ENCODE data around the gene PLPP4.
"Not testable (repeated sequence)": the region's sequence is repeated elsewhere in the genome, so short reads cannot be mapped to it uniquely, and the experiment has no call there.

The PLPP4 gene

GRCh38 chr10:120483006-120483405 lies 26.0 kb downstream of the PLPP4 start:
- Histone ChIP-seq H3K36me3 (replicated peaks) (no peaks in the 10 kb centered on the region), H3K4me1 (no peaks in the 10 kb centered on the region), H3K4me3 (no peak overlapping the region), H3K9me3 (no peaks in the 10 kb centered on the region), H3K27me3 (ENCODE audit: low read depth) (no peaks in the 10 kb centered on the region)
- no peak for DNase-seq (ENCODE audit: low spot score in 2 of 2)
- in situ Hi-C loops (cut with MboI; ENCODE audit: low sequenced_read_pairs): no loop called here

DNA sequence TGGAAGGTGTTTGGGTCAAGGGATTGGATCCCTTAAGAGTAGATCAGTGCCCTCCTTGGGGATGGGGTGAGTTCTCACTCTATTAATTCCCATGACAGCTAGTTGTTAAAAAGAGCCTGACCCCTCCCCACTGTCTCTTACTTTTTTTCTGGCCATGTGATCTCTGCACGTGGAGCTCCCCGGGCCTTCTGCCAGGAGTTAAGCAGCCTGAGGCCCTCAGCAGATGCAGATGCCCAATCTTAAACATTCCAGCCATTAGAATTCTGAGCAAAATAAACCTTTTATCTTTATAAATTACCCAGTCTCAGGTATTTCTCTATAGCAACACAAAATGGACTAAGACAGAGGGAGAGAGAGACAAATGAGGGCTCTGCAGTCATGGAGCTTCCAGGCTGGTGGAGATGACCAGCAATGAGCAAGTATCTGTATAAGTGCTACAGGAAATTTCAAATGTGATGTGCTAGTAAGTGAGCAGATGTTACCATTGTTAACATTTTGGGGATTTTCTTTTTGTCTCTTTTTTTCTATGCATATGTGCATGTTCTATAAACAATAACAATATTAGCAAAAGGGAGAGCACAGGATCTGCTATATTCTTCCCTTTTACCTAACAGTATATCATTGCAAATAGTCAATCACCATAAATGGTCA lies 26.7 kb downstream of the PLPP4 start:
- Histone ChIP-seq H3K4me1 (no peaks in the 10 kb centered on the region), H3K36me3 (replicated peaks) (no peaks in the 10 kb centered on the region), H3K4me3 (no peak overlapping the region), H3K9me3 (no peaks in the 10 kb centered on the region), H3K27me3 (ENCODE audit: low read depth) (no peaks in the 10 kb centered on the region)
- no peak for DNase-seq (ENCODE audit: low spot score in 2 of 2)
- in situ Hi-C loops (cut with MboI; ENCODE audit: low sequenced_read_pairs): no loop called here

DNA sequence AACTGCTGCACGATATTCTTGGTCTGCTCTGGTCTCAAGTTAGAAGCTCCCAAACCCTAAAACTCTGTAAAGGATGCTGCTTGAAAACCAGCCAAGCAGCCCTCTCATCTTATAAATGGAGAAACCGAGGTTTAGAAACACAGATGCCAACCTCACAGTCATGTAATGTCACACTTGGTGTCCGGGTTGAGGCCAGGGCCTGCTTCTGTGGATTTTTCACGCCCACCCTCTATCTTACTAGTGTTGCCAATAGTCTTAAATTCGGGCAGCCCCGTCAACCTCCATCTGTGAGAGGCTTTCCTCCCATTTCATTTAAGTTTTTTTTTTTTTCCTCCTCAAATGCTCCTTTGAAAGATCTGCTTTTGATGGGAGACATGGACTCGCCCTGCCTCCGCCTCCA lies 28.9 kb downstream of the PLPP4 start:
- Histone ChIP-seq H3K4me3 (no peak overlapping the region), H3K27me3 (ENCODE audit: low read depth) (no peaks in the 10 kb centered on the region), H3K4me1 (no peaks in the 10 kb centered on the region), H3K9me3 (no peaks in the 10 kb centered on the region), H3K36me3 (replicated peaks) (no peaks in the 10 kb centered on the region)
- no peak for DNase-seq (ENCODE audit: low spot score in 2 of 2)
- in situ Hi-C loops (cut with MboI; ENCODE audit: low sequenced_read_pairs): no loop called here

DNA sequence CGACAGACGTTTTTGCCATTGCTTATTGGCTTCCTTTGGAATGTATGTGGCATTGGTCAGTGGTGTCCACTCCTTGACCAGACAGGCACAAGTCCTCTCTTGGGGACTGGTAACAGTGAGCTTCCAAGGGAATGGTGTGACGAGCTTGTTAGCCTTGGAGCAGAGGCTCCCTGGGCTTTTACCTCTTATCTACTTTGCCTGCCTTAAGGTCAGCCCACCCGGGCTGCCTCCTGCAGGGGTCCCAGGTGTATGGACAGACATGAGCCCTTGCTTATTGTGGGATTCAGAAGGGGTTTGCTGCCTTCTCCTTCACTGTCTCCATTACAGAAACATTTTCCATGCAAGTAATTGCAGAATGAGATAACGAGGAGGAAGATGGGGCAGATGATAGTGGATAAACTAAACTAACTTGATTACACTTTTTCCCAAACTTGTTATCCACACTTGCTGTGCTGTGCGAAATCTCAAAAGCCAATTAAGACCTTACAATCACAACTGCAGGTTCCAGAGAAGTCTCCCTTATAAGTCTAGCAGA lies 29.7 kb downstream of the PLPP4 start:
- DNase-seq (ENCODE audit: low spot score in 2 of 2): no peak
- H3K4me3 ChIP-seq: no peak overlapping the region
- H3K36me3 ChIP-seq (replicated peaks): no peaks in the 10 kb centered on the region
- no peaks in the 10 kb centered on the region for H3K9me3 ChIP-seq
- no peaks in the 10 kb centered on the region for H3K27me3 ChIP-seq (ENCODE audit: low read depth)
- in situ Hi-C loops (cut with MboI; ENCODE audit: low sequenced_read_pairs): no loop called here
- no peaks in the 10 kb centered on the region for H3K4me1 ChIP-seq

- in situ Hi-C loops (cut with MboI; ENCODE audit: low sequenced_read_pairs): no loop called here
- Histone ChIP-seq H3K4me3 (no peak overlapping the region), H3K27me3 (ENCODE audit: low read depth) (no peaks in the 10 kb centered on the region), H3K36me3 (replicated peaks) (no peaks in the 10 kb centered on the region), H3K9me3 (no peaks in the 10 kb centered on the region), H3K4me1 (no peaks in the 10 kb centered on the region)
- no peak for DNase-seq (ENCODE audit: low spot score in 2 of 2)
Observed at GRCh38 chr10:120490288-120490687, 33.3 kb downstream of the PLPP4 start.

GRCh38 chr10:120492346-120492745 lies 35.3 kb downstream of the PLPP4 start:
- Histone ChIP-seq H3K9me3 (no peaks in the 10 kb centered on the region), H3K36me3 (replicated peaks) (no peaks in the 10 kb centered on the region), H3K4me3 (no peak overlapping the region), H3K27me3 (ENCODE audit: low read depth) (no peaks in the 10 kb centered on the region), H3K4me1 (no peaks in the 10 kb centered on the region)
- no peak for DNase-seq (ENCODE audit: low spot score in 2 of 2)
- in situ Hi-C loops (cut with MboI; ENCODE audit: low sequenced_read_pairs): no loop called here

DNA sequence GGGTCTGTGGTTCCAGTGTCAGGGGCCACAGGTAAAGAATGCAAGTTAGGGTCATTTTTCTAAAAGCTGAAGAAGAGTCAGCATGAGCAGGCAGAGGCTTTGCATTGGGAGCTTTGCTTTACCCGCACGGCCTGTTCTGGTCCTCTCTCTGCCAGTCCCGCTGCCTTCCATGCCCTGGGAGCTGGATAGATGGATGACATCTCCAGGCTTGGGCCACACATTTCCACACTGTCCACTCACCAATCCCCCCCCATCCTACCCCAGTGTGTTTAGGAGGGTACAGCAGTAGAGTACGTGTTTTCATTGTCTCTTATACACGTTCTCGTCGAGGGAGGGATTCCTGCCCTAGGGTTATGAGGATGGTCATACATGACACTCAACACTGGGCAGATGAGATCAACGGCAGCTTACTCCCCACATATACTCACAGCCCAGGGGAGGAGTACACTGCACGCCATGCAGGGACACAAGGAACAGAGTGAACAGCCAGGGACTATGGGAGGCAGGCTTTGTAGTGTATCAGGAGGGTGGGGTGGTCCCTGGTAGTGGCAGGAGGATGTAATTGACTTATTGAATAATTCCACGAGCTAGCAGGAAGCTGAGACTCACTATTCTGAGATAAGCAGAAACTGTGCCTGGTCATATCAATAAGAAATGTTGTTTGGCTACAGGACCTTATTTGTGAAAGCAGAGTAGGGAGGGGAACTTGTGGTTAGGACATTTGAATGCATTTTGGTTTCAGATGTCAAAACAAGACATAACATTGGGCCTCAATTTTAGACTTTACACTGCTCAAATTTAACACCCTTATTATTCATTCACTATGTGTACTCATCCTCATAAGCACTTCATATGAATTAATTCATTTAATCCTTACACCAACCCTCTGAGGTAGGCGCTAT lies 36.6 kb downstream of the PLPP4 start:
- no peak for DNase-seq (ENCODE audit: low spot score in 2 of 2)
- no peaks in the 10 kb centered on the region for H3K9me3 ChIP-seq
- no peak overlapping the region for H3K4me3 ChIP-seq
- in situ Hi-C loops (cut with MboI; ENCODE audit: low sequenced_read_pairs): no loop called here
- H3K4me1 ChIP-seq: no peaks in the 10 kb centered on the region
- H3K36me3 ChIP-seq (replicated peaks): no peaks in the 10 kb centered on the region
- no peaks in the 10 kb centered on the region for H3K27me3 ChIP-seq (ENCODE audit: low read depth)

DNA sequence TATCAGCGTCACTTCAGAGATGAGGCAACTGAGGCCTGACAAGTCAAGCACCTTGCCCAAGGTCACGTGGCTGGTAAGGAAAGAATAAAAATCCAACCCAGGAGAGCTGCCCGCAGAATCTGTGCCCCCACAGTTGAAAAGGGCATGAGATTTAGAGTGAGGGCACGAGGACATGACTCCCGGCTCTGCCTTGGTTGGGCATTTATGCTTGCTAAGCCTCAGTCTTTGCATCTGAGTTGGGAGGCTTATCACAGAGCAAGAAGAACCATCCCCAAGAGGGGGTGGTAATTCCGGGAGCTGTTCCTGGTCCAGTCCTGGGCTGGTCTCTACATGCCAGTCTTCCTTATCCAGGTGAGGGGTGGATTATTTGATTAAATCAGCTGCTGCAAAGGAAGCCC lies 37.3 kb downstream of the PLPP4 start:
- Histone ChIP-seq H3K9me3 (no peaks in the 10 kb centered on the region), H3K36me3 (replicated peaks) (no peaks in the 10 kb centered on the region), H3K4me3 (no peak overlapping the region), H3K4me1 (no peaks in the 10 kb centered on the region), H3K27me3 (ENCODE audit: low read depth) (no peaks in the 10 kb centered on the region)
- in situ Hi-C loops (cut with MboI; ENCODE audit: low sequenced_read_pairs): no loop called here
- no peak for DNase-seq (ENCODE audit: low spot score in 2 of 2)

GRCh38 chr10:120495226-120496009 lies 38.4 kb downstream of the PLPP4 start:
- H3K36me3 ChIP-seq (replicated peaks): no peaks in the 10 kb centered on the region
- H3K9me3 ChIP-seq: no peaks in the 10 kb centered on the region
- in situ Hi-C loops (cut with MboI; ENCODE audit: low sequenced_read_pairs): no loop called here
- H3K4me1 ChIP-seq: no peaks in the 10 kb centered on the region
- no peak overlapping the region for H3K4me3 ChIP-seq
- H3K27me3 ChIP-seq (ENCODE audit: low read depth): no peaks in the 10 kb centered on the region
- no peak for DNase-seq (ENCODE audit: low spot score in 2 of 2)

GRCh38 chr10:120499883-120500282 lies 42.9 kb downstream of the PLPP4 start:
- Histone ChIP-seq H3K9me3 (no peaks in the 10 kb centered on the region), H3K27me3 (ENCODE audit: low read depth) (no peaks in the 10 kb centered on the region), H3K36me3 (replicated peaks) (no peaks in the 10 kb centered on the region), H3K4me1 (peaks cover 6% of the 10 kb centered on the region), H3K4me3 (no peak overlapping the region)
- in situ Hi-C loops (cut with MboI; ENCODE audit: low sequenced_read_pairs): no loop called here
- no peak for DNase-seq (ENCODE audit: low spot score in 2 of 2)

DNA sequence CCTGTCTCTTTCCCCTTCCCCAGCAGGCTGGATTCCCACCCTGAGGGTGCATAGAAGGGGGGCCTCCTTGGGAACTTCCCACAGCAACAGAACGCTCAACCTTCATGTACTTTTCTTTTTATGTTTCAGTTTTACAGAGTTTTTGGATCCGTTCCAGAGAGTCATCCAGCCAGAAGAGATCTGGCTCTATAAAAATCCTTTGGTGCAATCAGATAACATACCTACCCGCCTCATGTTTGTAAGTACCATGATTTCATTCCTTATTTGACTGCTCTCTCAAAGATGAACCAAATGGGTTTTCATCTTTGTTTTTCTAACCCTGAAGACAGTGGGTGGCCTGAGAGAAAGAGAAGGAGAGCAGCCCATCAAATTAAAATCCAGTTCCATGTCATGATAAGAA lies 46.7 kb downstream of the PLPP4 start:
- no peak for DNase-seq (ENCODE audit: low spot score in 2 of 2)
- in situ Hi-C loops (cut with MboI; ENCODE audit: low sequenced_read_pairs): no loop called here
- Histone ChIP-seq H3K9me3 (no peaks in the 10 kb centered on the region), H3K36me3 (replicated peaks) (no peaks in the 10 kb centered on the region), H3K27me3 (ENCODE audit: low read depth) (no peaks in the 10 kb centered on the region), H3K4me3 (no peak overlapping the region), H3K4me1 (peaks cover 7% of the 10 kb centered on the region)

- in situ Hi-C loops (cut with MboI; ENCODE audit: low sequenced_read_pairs); H3K9me3 ChIP-seq; H3K4me3 ChIP-seq; H3K4me1 ChIP-seq; H3K36me3 ChIP-seq (replicated peaks); H3K27me3 ChIP-seq (ENCODE audit: low read depth): not testable (repeated sequence)
- DNase-seq (ENCODE audit: low spot score in 2 of 2): peak; percentile 5 to 15
Observed at GRCh38 chr10:120504227-120504626, 47.2 kb downstream of the PLPP4 start.

GRCh38 chr10:120505056-120505455 lies 48.0 kb downstream of the PLPP4 start:
- peaks cover 7% of the 10 kb centered on the region for H3K4me1 ChIP-seq
- H3K4me3 ChIP-seq: no peak overlapping the region
- DNase-seq (ENCODE audit: low spot score in 2 of 2): peak; percentile 64 to 75
- H3K27me3 ChIP-seq (ENCODE audit: low read depth): no peaks in the 10 kb centered on the region
- no peaks in the 10 kb centered on the region for H3K36me3 ChIP-seq (replicated peaks)
- no peaks in the 10 kb centered on the region for H3K9me3 ChIP-seq
- in situ Hi-C loops (cut with MboI; ENCODE audit: low sequenced_read_pairs): no loop called here

- DNase-seq (ENCODE audit: low spot score in 2 of 2): no peak
- no peaks in the 10 kb centered on the region for H3K9me3 ChIP-seq
- H3K4me1 ChIP-seq: peaks cover 7% of the 10 kb centered on the region
- no peaks in the 10 kb centered on the region for H3K36me3 ChIP-seq (replicated peaks)
- in situ Hi-C loops (cut with MboI; ENCODE audit: low sequenced_read_pairs): no loop called here
- H3K4me3 ChIP-seq: no peak overlapping the region
- H3K27me3 ChIP-seq (ENCODE audit: low read depth): no peaks in the 10 kb centered on the region
Observed at GRCh38 chr10:120505866-120506265, 48.8 kb downstream of the PLPP4 start.

Measured in HAP-1 (cell line).